K562 (cell line): ENCODE results near the gene ANKRD49. TPM values are rescaled to one million over a fixed set of nuclear protein-coding genes. Genes with fewer than 3 reads are reported as not detected.

Experiments used
- CBFA2T3 ChIP-seq: fragments of 450-650 bp; IDR thresholded peaks from 2 replicates; pipeline ENCODE4 v1.6.1; 2017
- ERF ChIP-seq: fragments of 450-650 bp; formaldehyde crosslinking; IDR thresholded peaks from 2 replicates; pipeline ENCODE4 v1.4.0; 2020; ENCODE audit warnings: mild to moderate bottlenecking, mixed read lengths
- FOXA1 ChIP-seq: fragments of 450-650 bp; IDR thresholded peaks from 2 replicates; pipeline ENCODE4 v1.6.1; 2016; ENCODE audit warnings: mild to moderate bottlenecking, borderline replicate concordance
- FOXK2 ChIP-seq, 2 experiments: fragments of 450-650 bp; IDR thresholded peaks in 1 of 2; conservative IDR thresholded peaks in 1 of 2; 2 replicates each; pipeline ENCODE4 v1.6.1; 2016; ENCODE audit warnings: low read depth in 2 of 2, mild to moderate bottlenecking in 1 of 2
- IRF9 ChIP-seq: fragments of 450-650 bp; IDR thresholded peaks from 2 replicates; pipeline ENCODE4 v1.6.1; 2016; ENCODE audit warnings: missing biosample characterization, missing genetic modification characterization
- KHSRP ChIP-seq: fragments of 450-650 bp; IDR thresholded peaks from 2 replicates; pipeline ENCODE4 v1.6.1; 2017
- MAX ChIP-seq: sonication (generic); formaldehyde crosslinking; IDR thresholded peaks from 2 replicates; pipeline ENCODE4 v1.9.0; 2022; ENCODE audit warnings: mild to moderate bottlenecking, missing genetic modification reagents
- MTF1 ChIP-seq: fragments of 250-450 bp; sonication (Bioruptor Pico); IDR thresholded peaks from 2 replicates; pipeline ENCODE4 v1.9.0; 2021; ENCODE audit warnings: moderate library complexity, mild to moderate bottlenecking, inconsistent platforms, borderline replicate concordance
- MYC ChIP-seq, 2 experiments: fragments of 250-450 bp in 1 of 2; sonication (Bioruptor Pico) in 1 of 2; IDR thresholded peaks; 2 replicates each; pipeline versions ENCODE4 v1.5.1 to v1.6.1; 2012 to 2021; ENCODE audit warnings: low read depth in 2 of 2, borderline replicate concordance in 1 of 2, improper control_type of control experiment in 1 of 2, low read length in 1 of 2, mild to moderate bottlenecking in 1 of 2, moderate library complexity in 1 of 2
- MYNN ChIP-seq, 2 experiments: sonication (generic); formaldehyde crosslinking in 1 of 2; IDR thresholded peaks; 2 replicates each; pipeline versions ENCODE4 v1.5.0 to v1.6.1; 2016 to 2020; ENCODE audit warnings: antibody characterized with exemption in 1 of 2, missing genetic modification reagents in 1 of 2
- NCOA1 ChIP-seq: fragments of 450-650 bp; IDR thresholded peaks from 2 replicates; pipeline ENCODE4 v1.6.1; 2016; ENCODE audit warnings: low read depth
- NR2F6 ChIP-seq: fragments of 450-650 bp; formaldehyde crosslinking; IDR thresholded peaks from 2 replicates; pipeline ENCODE4 v1.4.0; 2020; ENCODE audit warnings: mild to moderate bottlenecking
- SFPQ ChIP-seq: fragments of 200-400 bp; formaldehyde crosslinking; IDR thresholded peaks from 2 replicates; pipeline ENCODE4 v1.6.1; 2017; ENCODE audit warnings: mild to moderate bottlenecking, low read depth, low read length, moderate library complexity
- SMARCA4 ChIP-seq: fragments of 450-650 bp; IDR thresholded peaks from 2 replicates; pipeline ENCODE4 v1.6.1; 2016
- SMARCA5 ChIP-seq: fragments of 450-650 bp; IDR thresholded peaks from 2 replicates; pipeline ENCODE4 v1.6.1; 2016
- SNAPC5 ChIP-seq: fragments of 250-450 bp; sonication (Bioruptor Pico); IDR thresholded peaks from 2 replicates; pipeline ENCODE4 v1.8.0; 2021; ENCODE audit warnings: moderate library complexity, mild to moderate bottlenecking, inconsistent platforms
- SOX6 ChIP-seq: fragments of 450-650 bp; IDR thresholded peaks from 2 replicates; pipeline ENCODE4 v1.6.1; 2014; ENCODE audit warnings: mild to moderate bottlenecking
- TFE3 ChIP-seq: fragments of 450-650 bp; formaldehyde crosslinking; IDR thresholded peaks from 2 replicates; pipeline ENCODE4 v1.4.0; 2020; ENCODE audit warnings: mild to moderate bottlenecking, mixed read lengths
- XRCC3 ChIP-seq: fragments of 450-650 bp; IDR thresholded peaks from 2 replicates; pipeline ENCODE4 v1.6.1; 2017; ENCODE audit warnings: mild to moderate bottlenecking, moderate library complexity
- ZNF253 ChIP-seq: fragments of 250-450 bp; sonication (Bioruptor Pico); conservative IDR thresholded peaks from 2 replicates; pipeline ENCODE4 v1.6.1; 2021; ENCODE audit warnings: mild to moderate bottlenecking
- ZNF398 ChIP-seq: fragments of 250-450 bp; sonication (Bioruptor Pico); IDR thresholded peaks from 2 replicates; pipeline ENCODE4 v1.8.0; 2021; ENCODE audit warnings: moderate library complexity, mild to moderate bottlenecking, inconsistent platforms
- ZNF780A ChIP-seq: fragments of 250-450 bp; sonication (Bioruptor Pico); IDR thresholded peaks from 2 replicates; pipeline ENCODE4 v1.5.0; 2021; ENCODE audit warnings: mild to moderate bottlenecking
- polyA plus RNA-seq, 8 experiments: library from polyadenylated mRNA; depleted of rRNA in 4 of 8; stranded (reverse) in 5 of 8; unstranded in 3 of 8; fragments of >200 nt; fragmentation: Nextera tagmentation in 2 of 8; fragmentation: Illumina TruSeq in 1 of 8; extraction: Ambion mirVana in 2 of 8; extraction: Trizol in 1 of 8; gene quantifications; 2 replicates each; pipeline versions ENCODE4 v1.2.1 to v1.2.3, GENCODE V29; 2011 to 2014; ENCODE audit warnings: inconsistent platforms in 1 of 8, missing spikeins in 1 of 8
- total RNA-seq, 7 experiments: library from RNA; depleted of rRNA in 6 of 7; stranded (reverse); fragments of >200 nt in 6 of 7; fragmentation: Illumina TruSeq in 2 of 7; extraction: Trizol in 2 of 7; gene quantifications; 2 replicates each; pipeline versions ENCODE4 v1.2.1 to v1.2.3, GENCODE V29; 2011 to 2021; ENCODE audit warnings: low replicate concordance in 1 of 7

ANKRD49 gene
- total and polyA plus RNA-seq, 9 of the 15 experiments (the other 6 are each of a cell fraction or from before 2014, with no cell fraction given): 13.4 to 43.5 (median 30.6) TPM

- TF ChIP-seq ZNF780A (CRISPR knock-in tag) (no peak), NR2F6 (CRISPR knock-in tag) (no peak), SMARCA5 (no peak), SFPQ (no peak), NCOA1 (no peak), KHSRP (no peak), XRCC3 (no peak), MYNN (IDR thresholded peaks at IDR 0.05) (no peak), MYNN (CRISPR knock-in tag; IDR thresholded peaks at IDR 0.05) (no peak), SOX6 (no peak), FOXK2 (conservative IDR thresholded peaks at IDR 0.05 in 1 of 2, IDR thresholded peaks at IDR 0.05 in 1 of 2; ENCODE audit: low read depth in 2 of 2) (peak; percentile 62 to 86), FOXA1 (no peak), ERF (CRISPR knock-in tag) (no peak), IRF9 (tag) (no peak), ZNF253 (no peak), ZNF398 (CRISPR knock-in tag) (no peak), MAX (CRISPR knock-in tag) (peak; percentile 49), MYC (IDR thresholded peaks at IDR 0.05; ENCODE audit: low read depth, low read length) (peak; percentile 50; the same call in 1 of the 2 replicates), MYC (CRISPR knock-in tag; IDR thresholded peaks at IDR 0.05; ENCODE audit: borderline replicate concordance, low read depth) (no peak), CBFA2T3 (no peak), TFE3 (CRISPR knock-in tag) (no peak), SMARCA4 (no peak), SNAPC5 (CRISPR knock-in tag) (no peak), MTF1 (no peak)
Measured at GRCh38 chr11:94493281-94494125, at the start of gene ANKRD49, which contains the start of gene MRE11 (continued).
